HG03280 (cell line): ENCODE measurements around the gene PLCD3.
A peak's percentile ranks its signal among the peaks of the same experiment; 100 is the strongest.

Source experiments
- ATAC-seq: cut with Tn5 transposase; IDR thresholded peaks from one replicate; pipeline ENCODE4 v1.9.1; 2021; ENCODE audit warnings: mild to moderate bottlenecking, moderate library complexity; ENCODE audit not compliant: unreplicated experiment

Gene PLCD3

DNA sequence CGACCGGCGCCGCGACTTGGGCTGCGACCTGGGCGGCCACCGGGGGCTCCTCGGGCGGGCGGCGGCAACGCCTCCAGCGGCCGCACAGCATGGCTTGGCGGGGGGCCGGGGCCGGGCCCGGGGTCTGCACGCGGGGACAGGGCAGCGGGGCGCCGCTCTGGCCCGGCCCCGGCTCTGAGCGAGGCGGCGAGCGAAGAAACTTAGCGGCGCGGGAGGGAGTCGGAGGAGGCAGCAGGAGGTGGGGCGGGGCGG, at the start of gene PLCD3:
TSS of gene PLCD3 (minus strand) at position 196 of the 252 bp plus-strand sequence. CDS start at position 91, 105 bp downstream.
- ATAC-seq, result no peak

GRCh38 chr17:45177563-45177962, 45.2 kb upstream of the PLCD3 start:
- no peak for ATAC-seq

DNA sequence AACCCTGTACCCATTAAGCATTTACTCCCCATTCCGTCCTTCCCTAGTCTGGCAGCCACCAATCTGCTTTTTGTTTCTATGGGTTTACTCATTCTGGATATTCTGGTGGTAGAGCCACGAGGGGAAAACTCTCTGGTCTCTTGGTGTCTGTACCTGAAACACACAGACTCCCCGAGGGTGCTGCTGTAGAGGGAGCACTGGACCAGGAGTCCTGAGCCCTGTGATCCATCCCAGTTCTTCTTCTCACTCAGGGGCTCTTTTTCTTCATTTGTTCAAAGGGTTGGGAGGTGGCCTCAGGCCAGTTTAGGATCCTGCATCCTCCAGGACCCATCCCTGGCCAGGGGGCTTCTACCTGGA, 43.4 kb upstream of the PLCD3 start:
- no peak for ATAC-seq

GRCh38 chr17:45172541-45173286, 40.4 kb upstream of the PLCD3 start:
- no peak for ATAC-seq

DNA sequence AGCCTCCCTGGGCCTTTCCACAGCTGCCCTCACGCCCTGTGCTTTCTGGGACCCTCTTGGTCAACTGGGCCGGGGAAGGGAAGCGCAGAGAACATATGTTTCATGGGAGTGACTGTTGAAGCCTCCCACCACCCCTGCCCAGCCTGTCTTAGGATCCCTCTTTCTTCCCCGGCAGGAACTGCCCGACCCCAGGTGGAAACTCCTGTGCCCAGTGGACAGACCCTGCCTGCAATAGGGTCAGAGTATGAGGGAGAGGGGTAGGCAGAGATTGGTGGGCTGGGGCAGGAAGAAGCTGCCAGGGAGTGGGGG, 39.9 kb upstream of the PLCD3 start:
- ATAC-seq, result no peak

DNA sequence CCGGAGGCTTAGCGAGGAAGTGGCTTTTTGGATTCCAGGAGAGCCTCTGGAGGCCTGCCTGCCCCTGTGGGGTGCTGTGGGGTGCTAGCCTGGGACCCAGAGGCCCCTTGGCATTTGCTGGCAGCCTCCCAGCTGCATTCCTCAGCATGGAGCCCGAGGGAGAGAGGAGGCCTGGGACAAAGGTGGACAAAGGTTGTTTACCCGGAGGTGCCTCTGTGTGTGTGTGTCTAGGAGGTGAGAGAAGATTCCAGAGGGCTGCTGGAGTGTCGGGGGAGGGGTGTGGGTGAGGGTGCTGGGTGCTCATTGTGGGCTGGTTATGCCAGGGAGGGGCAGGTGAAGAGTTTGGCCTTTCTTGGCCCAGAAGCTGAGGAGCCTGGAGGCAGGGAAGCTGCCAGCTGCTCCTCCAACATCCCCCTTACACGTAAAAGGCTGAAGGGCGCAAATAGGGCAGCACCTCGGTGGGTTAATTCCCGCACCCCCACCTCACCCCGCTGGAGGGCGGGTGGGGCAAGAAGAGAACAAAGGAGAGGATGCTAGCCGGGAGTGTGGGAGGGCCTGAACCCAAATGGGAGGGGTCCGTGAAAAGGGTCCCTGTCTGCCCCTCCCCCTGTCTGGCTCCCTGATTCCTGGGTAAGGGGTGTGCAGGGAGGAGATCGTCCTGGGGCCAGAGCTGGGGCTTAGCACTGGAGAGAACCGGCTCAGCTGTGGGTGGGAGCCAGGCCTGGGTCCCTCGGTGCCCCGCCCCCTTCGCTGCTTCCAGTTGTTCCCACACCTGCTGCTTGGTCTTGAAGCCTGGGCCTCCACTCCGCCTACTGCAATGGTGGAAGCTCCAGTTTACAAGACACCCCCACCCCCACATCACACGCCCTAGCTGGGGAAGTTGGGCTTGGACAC, 39.3 kb upstream of the PLCD3 start:
- no peak for ATAC-seq

- no peak for ATAC-seq
These were observed 38.6 kb upstream of the PLCD3 start for GRCh38 chr17:45170931-45171337.

DNA sequence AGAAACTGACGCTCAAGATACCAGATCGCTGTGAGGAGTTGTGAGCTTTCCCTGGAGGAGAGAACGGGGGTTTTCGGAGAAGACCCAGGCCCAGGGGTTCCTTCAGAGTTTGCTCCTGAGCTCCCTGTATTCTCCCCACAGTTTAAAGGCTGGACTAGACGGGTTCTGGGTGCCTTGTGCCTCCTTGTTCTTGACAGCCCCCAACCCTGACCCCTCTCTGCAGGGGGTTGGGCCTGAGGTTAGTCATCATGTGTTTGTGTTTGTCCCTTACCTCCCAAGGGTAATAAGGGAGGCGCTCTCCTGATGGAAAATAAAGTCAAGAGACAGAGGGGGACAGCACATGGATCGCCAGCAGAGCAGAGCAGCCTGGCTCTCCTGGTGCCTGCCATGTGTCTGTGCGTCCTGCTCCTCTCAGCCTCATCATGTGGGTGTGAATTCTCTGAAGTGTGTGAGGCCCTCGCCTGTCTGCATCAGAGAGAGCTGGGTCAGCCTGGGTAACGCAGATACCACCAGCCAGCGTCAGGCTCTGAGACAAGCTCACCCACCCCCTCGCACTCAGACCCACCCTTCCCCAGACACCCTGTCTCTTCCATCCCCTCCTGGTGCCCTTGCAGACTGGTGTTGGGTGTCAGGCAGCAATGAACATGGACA, 38.1 kb upstream of the PLCD3 start:
- no peak for ATAC-seq

DNA sequence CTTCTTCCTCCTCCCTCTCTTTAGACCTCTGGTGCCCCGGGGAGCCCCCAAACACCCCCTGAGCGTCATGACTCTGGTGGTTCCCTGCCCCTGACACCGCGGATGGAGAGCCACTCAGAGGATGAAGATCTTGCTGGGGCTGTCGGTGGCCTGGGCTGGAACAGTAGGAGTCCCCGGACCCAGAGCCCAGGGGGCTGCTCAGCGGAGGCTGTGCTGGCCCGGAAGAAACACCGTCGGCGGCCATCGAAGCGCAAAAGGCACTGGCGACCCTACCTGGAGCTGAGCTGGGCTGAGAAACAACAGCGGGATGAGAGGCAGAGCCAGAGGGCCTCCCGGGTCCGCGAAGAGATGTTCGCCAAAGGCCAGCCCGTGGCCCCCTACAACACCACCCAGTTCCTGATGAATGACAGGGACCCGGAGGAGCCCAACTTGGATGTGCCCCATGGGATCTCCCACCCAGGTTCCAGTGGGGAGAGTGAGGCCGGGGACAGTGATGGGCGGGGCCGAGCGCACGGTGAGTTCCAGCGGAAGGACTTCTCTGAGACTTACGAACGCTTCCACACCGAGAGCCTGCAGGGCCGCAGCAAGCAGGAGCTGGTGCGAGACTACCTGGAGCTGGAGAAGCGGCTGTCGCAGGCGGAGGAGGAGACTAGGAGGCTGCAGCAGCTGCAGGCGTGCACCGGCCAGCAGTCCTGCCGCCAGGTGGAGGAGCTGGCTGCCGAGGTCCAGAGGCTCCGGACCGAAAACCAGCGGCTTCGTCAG, 36.9 kb upstream of the PLCD3 start:
- no peak for ATAC-seq

GRCh38 chr17:45164734-45165269, 32.5 kb upstream of the PLCD3 start:
- ATAC-seq, result no peak

- ATAC-seq, result no peak
These were observed 29.8 kb upstream of the PLCD3 start for GRCh38 chr17:45162025-45162687.

DNA sequence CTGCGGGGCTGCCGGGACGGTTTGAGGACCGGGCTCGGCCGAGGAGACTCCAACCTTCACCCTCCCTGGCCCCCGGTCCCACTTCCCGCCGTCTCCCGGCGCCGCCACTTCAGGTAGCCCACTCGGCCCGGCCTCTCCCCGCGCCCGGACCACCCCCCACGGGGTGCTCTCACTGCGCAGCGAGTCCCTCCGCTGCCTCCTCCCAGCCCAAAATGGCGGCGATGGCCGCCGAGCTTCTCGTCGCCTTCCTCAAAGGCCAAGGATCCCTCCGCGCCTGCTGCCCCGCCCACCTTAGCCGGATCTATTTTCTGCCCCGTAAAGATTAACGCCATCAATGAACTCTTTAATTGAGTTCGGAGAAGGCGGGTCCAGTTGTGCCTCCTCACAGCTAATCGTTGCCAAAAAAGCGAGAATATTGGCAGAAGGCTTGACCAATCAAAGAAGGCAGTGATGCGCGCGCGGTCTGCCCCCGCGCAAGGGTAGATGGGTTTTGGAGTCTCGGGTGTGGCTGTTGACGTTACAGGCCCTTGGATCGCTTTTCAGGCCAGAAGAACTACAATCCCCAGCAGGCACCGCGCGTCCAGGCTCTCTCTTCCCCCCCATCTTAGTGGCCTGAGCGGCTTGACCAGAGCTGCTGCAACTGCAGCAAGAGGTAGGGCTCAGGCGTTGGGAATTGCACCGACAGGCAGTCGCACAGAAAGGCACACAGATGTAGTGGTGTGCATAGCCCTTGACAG, 29.1 kb upstream of the PLCD3 start, which contains the start of gene HEXIM2:
TSS of gene HEXIM2 (plus strand) at position 588 of the 737 bp plus-strand sequence. CDS start 919 bp downstream, outside the sequence.
- ATAC-seq, result peak; percentile 90

- peak; percentile 19 for ATAC-seq
These were observed 28.4 kb upstream of the PLCD3 start for GRCh38 chr17:45160447-45161287.

- no peak for ATAC-seq
These were observed 23.9 kb upstream of the PLCD3 start for GRCh38 chr17:45156242-45156641.

GRCh38 chr17:45155483-45155882, 23.2 kb upstream of the PLCD3 start:
- ATAC-seq, result no peak

DNA sequence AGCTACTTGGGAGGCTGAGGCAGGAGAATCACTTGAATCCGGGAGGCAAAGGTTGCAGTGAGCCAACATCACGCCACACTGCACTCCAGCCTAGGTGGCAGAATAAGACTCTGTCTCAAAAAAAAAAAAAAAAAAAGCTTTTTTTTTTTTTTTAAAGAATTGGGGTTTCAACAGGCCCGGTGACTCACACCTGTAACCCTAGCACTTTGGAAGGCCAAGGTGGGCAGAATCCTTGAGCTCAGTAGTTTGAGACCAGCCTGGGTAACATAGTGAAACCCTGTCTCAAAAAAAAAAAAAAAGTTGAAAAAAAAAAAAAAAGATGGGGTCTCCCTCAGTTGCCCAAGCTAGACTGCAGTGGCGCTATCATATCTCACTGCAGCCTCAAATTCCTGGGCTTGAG, 22.7 kb upstream of the PLCD3 start:
- no peak for ATAC-seq

DNA sequence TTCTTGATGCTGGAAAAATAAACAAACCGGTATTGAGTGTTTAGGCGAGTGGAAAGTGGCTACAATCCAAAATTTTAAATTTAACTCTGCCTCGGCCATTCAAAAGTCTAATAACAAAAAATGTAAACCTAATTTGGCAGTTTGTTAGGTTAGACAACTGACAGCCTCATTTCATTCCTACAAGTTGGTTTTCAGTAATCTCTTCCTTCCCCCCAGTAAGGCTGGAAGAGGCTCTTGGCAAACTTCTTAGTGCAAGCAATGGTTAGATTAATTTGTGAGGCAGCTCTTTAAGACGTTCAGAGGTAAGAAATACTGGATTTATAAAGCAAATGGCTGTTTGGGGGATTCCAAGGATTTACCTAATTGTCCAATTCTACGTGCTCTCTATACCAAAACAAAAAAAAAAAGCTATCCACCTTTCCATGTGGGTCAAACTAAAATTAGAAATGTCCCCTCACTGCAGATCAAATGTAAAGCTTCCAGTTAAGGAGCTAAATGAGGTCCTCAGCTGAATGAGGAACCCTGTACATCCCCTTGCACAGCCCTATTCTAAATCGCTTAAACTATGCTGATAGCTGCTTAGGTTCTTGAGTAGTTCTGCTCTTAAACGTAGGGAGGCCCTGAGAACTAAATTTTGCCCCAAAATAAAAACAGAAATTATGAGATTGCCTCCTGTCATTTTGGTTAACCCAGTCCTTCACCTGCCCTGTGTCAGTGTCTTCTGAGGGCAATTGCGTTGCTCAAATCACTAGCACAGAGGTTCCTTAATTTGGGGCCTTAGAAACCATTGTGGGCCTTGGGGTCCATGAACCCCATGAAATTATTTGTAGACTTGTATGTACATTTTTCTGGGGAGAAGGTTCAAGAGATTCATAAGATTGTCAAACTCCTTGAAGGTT, 18.8 kb upstream of the PLCD3 start:
- ATAC-seq, result no peak
